ENCODE results near the gene MSI2. TPM values are rescaled to one million over a fixed set of nuclear protein-coding genes. Genes with fewer than 3 reads are reported as not detected.

MSI2 gene
- total and polyA plus RNA-seq, 5 experiments from 2014 or later, result 2.5 to 136 (median 4.9) TPM

- Mint-ChIP-seq H3K9me3 (peaks cover 0 to 30% (median 9%) of the 10 kb centered on the region in 9 donors), H3K27ac (no peak overlapping the region), H3K36me3 (peaks cover 0 to 10% (median 4%) of the 10 kb centered on the region in 3 donors), H3K4me1 (no peaks in the 10 kb centered on the region), H3K27me3 (peaks cover 6 to 23% (median 8%) of the 10 kb centered on the region in 5 donors), H3K4me3 (no peak overlapping the region)
- DNase-seq (no peak), ATAC-seq (no peak)
- POLR2A ChIA-PET, result no interaction called here
These were observed 29.5 kb upstream of the MSI2 start for GRCh38 chr17:57226793-57227192.

- Mint-ChIP-seq H3K27me3 (peaks cover 10 to 34% (median 15%) of the 10 kb centered on the region in 5 donors), H3K4me3 (no peak overlapping the region), H3K27ac (no peak overlapping the region), H3K4me1 (no peaks in the 10 kb centered on the region), H3K9me3 (peaks cover 0 to 9% (median under 1%) of the 10 kb centered on the region in 9 donors), H3K36me3 (no peaks in the 10 kb centered on the region)
- POLR2A ChIA-PET, result no interaction called here
- DNase-seq (no peak), ATAC-seq (no peak)
These were observed 27.4 kb upstream of the MSI2 start for GRCh38 chr17:57228911-57229310.

- H3K27ac Mint-ChIP-seq, result no peak overlapping the region
- POLR2A ChIA-PET, result no interaction called here
- H3K27me3 Mint-ChIP-seq, result peaks cover 5 to 32% (median 19%) of the 10 kb centered on the region in 5 donors
- ATAC-seq, result no peak
- no peaks in the 10 kb centered on the region for H3K4me1 Mint-ChIP-seq
- H3K4me3 Mint-ChIP-seq, result no peak overlapping the region
- H3K9me3 Mint-ChIP-seq, result no peaks in the 10 kb centered on the region
- H3K36me3 Mint-ChIP-seq, result no peaks in the 10 kb centered on the region
- no peak for DNase-seq
These were observed 22.1 kb upstream of the MSI2 start for GRCh38 chr17:57234061-57234738.

- H3K27ac Mint-ChIP-seq, result no peak overlapping the region
- no peak for ATAC-seq
- H3K4me3 Mint-ChIP-seq, result no peak overlapping the region
- POLR2A ChIA-PET, result no interaction called here
- H3K9me3 Mint-ChIP-seq, result no peaks in the 10 kb centered on the region
- H3K27me3 Mint-ChIP-seq, result peaks cover 5 to 32% (median 19%) of the 10 kb centered on the region in 5 donors
- no peak for DNase-seq
- no peaks in the 10 kb centered on the region for H3K36me3 Mint-ChIP-seq
- H3K4me1 Mint-ChIP-seq, result no peaks in the 10 kb centered on the region
These were observed 21.6 kb upstream of the MSI2 start for GRCh38 chr17:57234739-57235092.

- Mint-ChIP-seq H3K4me3 (no peak overlapping the region), H3K9me3 (no peaks in the 10 kb centered on the region)
- POLR2A ChIA-PET, result no interaction called here
These were observed 21.2 kb upstream of the MSI2 start for GRCh38 chr17:57235124-57235523.

GRCh38 chr17:57236686-57237299 lies 19.5 kb upstream of the MSI2 start:
- Mint-ChIP-seq H3K27ac (peak overlapping the region in 2 of 10 donors; percentile 63 to 73), H3K4me3 (no peak overlapping the region), H3K27me3 (peaks cover 5 to 27% (median 11%) of the 10 kb centered on the region in 5 donors), H3K36me3 (no peaks in the 10 kb centered on the region), H3K4me1 (no peaks in the 10 kb centered on the region), H3K9me3 (no peaks in the 10 kb centered on the region)
- DNase-seq (no peak), ATAC-seq (no peak)
- POLR2A ChIA-PET, result no interaction called here

More at GRCh38 chr17:57235124-57235523, 21.2 kb upstream of the MSI2 start:
- Mint-ChIP-seq H3K36me3 (no peaks in the 10 kb centered on the region), H3K27me3 (peaks cover 5 to 32% (median 16%) of the 10 kb centered on the region in 5 donors), H3K4me1 (no peaks in the 10 kb centered on the region), H3K27ac (no peak overlapping the region)
- DNase-seq (no peak), ATAC-seq (no peak)

GRCh38 chr17:57240648-57241047 lies 15.7 kb upstream of the MSI2 start:
- Mint-ChIP-seq H3K36me3 (no peaks in the 10 kb centered on the region), H3K4me3 (no peak overlapping the region), H3K9me3 (no peaks in the 10 kb centered on the region), H3K27ac (peak overlapping the region in 1 of 10 donors; percentile 7), H3K27me3 (peaks cover 0 to 14% (median 4%) of the 10 kb centered on the region in 5 donors), H3K4me1 (peaks cover 0 to 8% (median 5%) of the 10 kb centered on the region in 4 donors)
- DNase-seq (no peak), ATAC-seq (no peak)
- POLR2A ChIA-PET, result interaction anchor here (0.6 kb wide), 1 partner anchor 390 kb away, joined by 4 read pairs; no protein-coding TSS in a partner anchor

GRCh38 chr17:57242148-57242547 lies 14.2 kb upstream of the MSI2 start:
- Mint-ChIP-seq H3K9me3 (no peaks in the 10 kb centered on the region), H3K27ac (no peak overlapping the region), H3K4me3 (no peak overlapping the region), H3K27me3 (peaks cover 0 to 4% (median 2%) of the 10 kb centered on the region in 5 donors), H3K36me3 (no peaks in the 10 kb centered on the region), H3K4me1 (peaks cover 0 to 8% (median 5%) of the 10 kb centered on the region in 4 donors)
- POLR2A ChIA-PET, result no interaction called here
- ATAC-seq, result no peak
- DNase-seq, result no peak

GRCh38 chr17:57243171-57243622 lies 13.1 kb upstream of the MSI2 start:
- Mint-ChIP-seq H3K9me3 (no peaks in the 10 kb centered on the region), H3K36me3 (no peaks in the 10 kb centered on the region), H3K4me3 (no peak overlapping the region), H3K4me1 (peaks cover 0 to 8% (median 5%) of the 10 kb centered on the region in 4 donors), H3K27me3 (peaks cover 0 to 4% (median 0%) of the 10 kb centered on the region in 5 donors), H3K27ac (peak overlapping the region in 2 of 10 donors; percentile 37 to 63)
- DNase-seq, result peak; percentile 60 to 81 (median 74)
- POLR2A ChIA-PET, result interaction anchor here (0.7 to 0.9 kb wide), 2 partner anchors 11 to 355 kb away, joined by 3 read pairs; no protein-coding TSS in a partner anchor
- ATAC-seq, result peak; percentile 78 to 84

- Mint-ChIP-seq H3K27ac (no peak overlapping the region), H3K36me3 (peaks cover 0 to 10% (median 0%) of the 10 kb centered on the region in 3 donors), H3K27me3 (peaks cover 0 to 4% (median 0%) of the 10 kb centered on the region in 5 donors), H3K4me1 (peaks cover 0 to 8% (median 5%) of the 10 kb centered on the region in 4 donors), H3K9me3 (peaks cover 0 to 13% (median 6%) of the 10 kb centered on the region in 9 donors), H3K4me3 (no peak overlapping the region)
- no peak for DNase-seq
- no peak for ATAC-seq
- POLR2A ChIA-PET, result no interaction called here
These were observed 10.5 kb upstream of the MSI2 start for GRCh38 chr17:57245786-57246185.

GRCh38 chr17:57246257-57246656 lies 10.1 kb upstream of the MSI2 start:
- ATAC-seq (no peak), DNase-seq (no peak)
- Mint-ChIP-seq H3K27ac (no peak overlapping the region), H3K9me3 (peaks cover 0 to 17% (median 7%) of the 10 kb centered on the region in 9 donors), H3K36me3 (peaks cover 0 to 10% (median 0%) of the 10 kb centered on the region in 3 donors), H3K27me3 (peaks cover 0 to 4% (median 0%) of the 10 kb centered on the region in 5 donors), H3K4me3 (no peak overlapping the region), H3K4me1 (peaks cover 0 to 8% (median 5%) of the 10 kb centered on the region in 4 donors)
- POLR2A ChIA-PET, result no interaction called here

GRCh38 chr17:57247261-57247660 lies 9.1 kb upstream of the MSI2 start:
- Mint-ChIP-seq H3K27me3 (peaks cover 0 to 4% (median 0%) of the 10 kb centered on the region in 5 donors), H3K36me3 (peaks cover 0 to 10% (median 0%) of the 10 kb centered on the region in 3 donors), H3K4me3 (no peak overlapping the region), H3K4me1 (peaks cover 0 to 8% (median 5%) of the 10 kb centered on the region in 4 donors), H3K9me3 (peaks cover 0 to 21% (median 9%) of the 10 kb centered on the region in 9 donors), H3K27ac (no peak overlapping the region)
- POLR2A ChIA-PET, result no interaction called here
- ATAC-seq, result no peak
- DNase-seq, result no peak

GRCh38 chr17:57247913-57248312 lies 8.4 kb upstream of the MSI2 start:
- no peak overlapping the region for H3K27ac Mint-ChIP-seq
- DNase-seq, result no peak
- ATAC-seq, result no peak
- peaks cover 0 to 3% (median 0%) of the 10 kb centered on the region in 5 donors for H3K27me3 Mint-ChIP-seq
- H3K4me3 Mint-ChIP-seq, result no peak overlapping the region
- H3K9me3 Mint-ChIP-seq, result peaks cover 0 to 21% (median 9%) of the 10 kb centered on the region in 9 donors
- peaks cover 0 to 6% (median 3%) of the 10 kb centered on the region in 4 donors for H3K4me1 Mint-ChIP-seq
- POLR2A ChIA-PET, result no interaction called here
- H3K36me3 Mint-ChIP-seq, result peaks cover 0 to 10% (median 0%) of the 10 kb centered on the region in 3 donors
